ENCODE measurements around the gene BCL2L1.
"Not testable (repeated sequence)": the region's sequence is repeated elsewhere in the genome, so short reads cannot be mapped to it uniquely, and the experiment has no call there.

Gene BCL2L1

DNA sequence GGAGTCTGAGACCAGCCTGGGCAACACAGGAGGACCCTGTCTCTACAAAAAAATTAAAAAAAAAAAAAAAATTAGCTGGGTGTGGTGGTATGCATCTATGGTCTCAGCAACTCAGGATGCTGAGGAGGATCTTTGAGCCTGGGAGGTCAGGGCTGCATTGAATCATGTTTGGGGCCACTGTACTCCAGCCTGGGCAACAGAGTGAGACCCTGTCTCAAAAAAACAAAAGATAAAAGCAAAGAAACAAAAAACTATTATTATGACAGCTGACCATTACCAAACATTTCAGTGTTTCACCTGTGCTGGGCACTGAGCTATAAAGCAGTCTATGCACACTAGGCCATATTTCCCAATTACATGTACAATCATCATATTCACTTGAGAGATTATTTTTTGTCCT is 49.2 kb downstream of the BCL2L1 start:
- DNase-seq (ENCODE audit: extremely low read depth, insufficient read length) = no peak
- H3K27me3 ChIP-seq (replicated peaks; ENCODE audit: control insufficient read depth, insufficient read depth, low read length) = no peaks in the 10 kb centered on the region
- H3K4me3 ChIP-seq (replicated peaks; ENCODE audit: low read depth, low read length) = no peak overlapping the region
- TF ChIP-seq, protein P1, sequence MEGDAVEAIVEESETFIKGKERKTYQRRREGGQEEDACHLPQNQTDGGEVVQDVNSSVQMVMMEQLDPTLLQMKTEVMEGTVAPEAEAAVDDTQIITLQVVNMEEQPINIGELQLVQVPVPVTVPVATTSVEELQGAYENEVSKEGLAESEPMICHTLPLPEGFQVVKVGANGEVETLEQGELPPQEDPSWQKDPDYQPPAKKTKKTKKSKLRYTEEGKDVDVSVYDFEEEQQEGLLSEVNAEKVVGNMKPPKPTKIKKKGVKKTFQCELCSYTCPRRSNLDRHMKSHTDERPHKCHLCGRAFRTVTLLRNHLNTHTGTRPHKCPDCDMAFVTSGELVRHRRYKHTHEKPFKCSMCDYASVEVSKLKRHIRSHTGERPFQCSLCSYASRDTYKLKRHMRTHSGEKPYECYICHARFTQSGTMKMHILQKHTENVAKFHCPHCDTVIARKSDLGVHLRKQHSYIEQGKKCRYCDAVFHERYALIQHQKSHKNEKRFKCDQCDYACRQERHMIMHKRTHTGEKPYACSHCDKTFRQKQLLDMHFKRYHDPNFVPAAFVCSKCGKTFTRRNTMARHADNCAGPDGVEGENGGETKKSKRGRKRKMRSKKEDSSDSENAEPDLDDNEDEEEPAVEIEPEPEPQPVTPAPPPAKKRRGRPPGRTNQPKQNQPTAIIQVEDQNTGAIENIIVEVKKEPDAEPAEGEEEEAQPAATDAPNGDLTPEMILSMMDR (IDR thresholded peaks at IDR 0.05; ENCODE audit: insufficient read depth, low read length, poor library complexity, severe bottlenecking) = no peak
- H3K36me3 ChIP-seq (ENCODE audit: control insufficient read depth, insufficient read depth, low read length) = peaks cover 14% of the 10 kb centered on the region

DNA sequence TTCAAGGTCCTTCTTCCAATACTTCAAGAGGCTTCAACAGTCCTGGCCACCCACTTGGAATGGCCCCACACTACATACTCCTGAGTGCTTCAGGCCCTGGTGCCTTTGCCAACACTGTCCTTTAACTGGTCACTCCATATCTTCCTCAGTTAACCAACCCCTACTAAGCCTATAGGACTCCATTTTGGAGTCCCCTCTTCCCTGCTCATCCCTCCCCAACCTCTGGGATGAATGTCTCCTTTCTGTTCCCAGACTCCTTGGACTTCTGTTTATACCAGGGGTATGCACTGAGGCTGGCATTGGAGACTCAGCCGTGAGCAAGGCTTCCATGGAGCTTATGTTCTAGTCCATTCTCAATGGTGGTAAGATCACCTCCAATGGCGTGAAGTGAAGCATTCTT is 51.3 kb downstream of the BCL2L1 start:
- TF ChIP-seq, protein P1 (IDR thresholded peaks at IDR 0.05; ENCODE audit: insufficient read depth, low read length, poor library complexity, severe bottlenecking) = no peak
- no peak for DNase-seq (ENCODE audit: extremely low read depth, insufficient read length)
- Histone ChIP-seq H3K27me3 (replicated peaks; ENCODE audit: control insufficient read depth, insufficient read depth, low read length) (no peaks in the 10 kb centered on the region), H3K36me3 (ENCODE audit: control insufficient read depth, insufficient read depth, low read length) (peaks cover 14% of the 10 kb centered on the region), H3K4me3 (replicated peaks; ENCODE audit: low read depth, low read length) (no peak overlapping the region)

DNA sequence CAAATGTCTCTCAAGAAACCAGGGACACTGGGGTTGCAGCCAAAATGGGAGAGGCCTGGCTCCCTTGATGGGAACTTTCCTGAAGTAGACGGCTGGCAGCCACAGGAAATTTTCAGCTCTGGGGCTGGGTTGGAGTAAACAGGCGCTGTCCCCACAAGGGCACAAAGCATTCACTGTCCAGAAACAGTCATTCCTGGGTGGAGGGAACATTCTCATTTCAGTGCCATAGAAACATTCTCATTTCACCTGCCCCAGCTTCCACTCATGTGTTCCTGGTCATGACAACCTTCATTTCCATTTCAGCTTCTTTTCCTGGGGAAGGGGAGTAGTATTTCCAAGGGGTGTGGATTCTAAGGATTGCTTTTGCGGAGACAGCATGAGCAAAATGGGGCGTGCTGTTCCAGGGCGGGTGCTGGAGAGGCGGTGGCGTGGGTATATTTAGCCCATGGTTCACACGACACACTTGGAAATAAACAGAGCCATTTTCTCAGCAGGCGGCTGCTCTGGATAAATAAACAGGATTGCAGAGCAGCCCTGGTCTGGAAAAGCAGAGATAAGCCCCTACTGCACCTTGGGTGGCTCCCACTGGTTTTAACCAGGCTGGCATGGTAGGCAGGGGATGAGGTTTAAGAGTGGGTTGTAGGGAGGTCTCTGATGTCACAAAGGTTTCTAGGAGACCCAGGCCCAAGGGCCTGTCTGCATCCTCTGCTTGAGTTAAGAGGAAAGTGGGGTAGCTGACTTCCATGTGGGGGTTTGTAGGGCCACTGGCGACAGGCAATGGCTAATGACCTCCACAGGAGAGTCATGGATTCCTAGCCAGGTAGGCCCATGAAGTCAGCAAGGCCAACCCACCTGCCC is 52.1 kb downstream of the BCL2L1 start:
- Histone ChIP-seq H3K36me3 (ENCODE audit: control insufficient read depth, insufficient read depth, low read length) (peaks cover 15% of the 10 kb centered on the region), H3K27me3 (replicated peaks; ENCODE audit: control insufficient read depth, insufficient read depth, low read length) (no peaks in the 10 kb centered on the region), H3K4me3 (replicated peaks; ENCODE audit: low read depth, low read length) (no peak overlapping the region)
- DNase-seq (ENCODE audit: extremely low read depth, insufficient read length) = no peak
- TF ChIP-seq, protein P1 (IDR thresholded peaks at IDR 0.05; ENCODE audit: insufficient read depth, low read length, poor library complexity, severe bottlenecking) = no peak

DNA sequence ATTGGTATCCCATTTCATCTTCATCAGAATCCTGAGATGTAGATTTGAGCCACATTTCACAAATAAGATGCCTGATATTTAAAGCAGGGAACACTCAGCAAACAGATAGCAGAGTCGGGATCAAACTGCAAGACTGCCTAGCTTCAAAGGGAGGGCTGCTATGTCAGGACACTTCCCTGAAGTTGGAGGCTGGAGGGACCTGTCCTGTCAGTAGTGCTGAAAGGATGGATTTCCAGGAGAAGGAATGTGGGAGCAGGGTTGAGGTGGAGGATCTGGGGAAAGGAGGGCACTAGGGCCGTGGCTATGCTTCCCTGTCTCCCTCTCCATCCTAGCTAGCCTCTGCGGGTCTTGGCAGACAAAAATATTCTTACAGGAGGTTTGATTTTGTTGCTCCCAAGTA is 52.8 kb downstream of the BCL2L1 start:
- TF ChIP-seq, protein P1 (IDR thresholded peaks at IDR 0.05; ENCODE audit: insufficient read depth, low read length, poor library complexity, severe bottlenecking) = no peak
- H3K36me3 ChIP-seq (ENCODE audit: control insufficient read depth, insufficient read depth, low read length) = peaks cover 18% of the 10 kb centered on the region
- no peaks in the 10 kb centered on the region for H3K27me3 ChIP-seq (replicated peaks; ENCODE audit: control insufficient read depth, insufficient read depth, low read length)
- no peak overlapping the region for H3K4me3 ChIP-seq (replicated peaks; ENCODE audit: low read depth, low read length)
- no peak for DNase-seq (ENCODE audit: extremely low read depth, insufficient read length)

DNA sequence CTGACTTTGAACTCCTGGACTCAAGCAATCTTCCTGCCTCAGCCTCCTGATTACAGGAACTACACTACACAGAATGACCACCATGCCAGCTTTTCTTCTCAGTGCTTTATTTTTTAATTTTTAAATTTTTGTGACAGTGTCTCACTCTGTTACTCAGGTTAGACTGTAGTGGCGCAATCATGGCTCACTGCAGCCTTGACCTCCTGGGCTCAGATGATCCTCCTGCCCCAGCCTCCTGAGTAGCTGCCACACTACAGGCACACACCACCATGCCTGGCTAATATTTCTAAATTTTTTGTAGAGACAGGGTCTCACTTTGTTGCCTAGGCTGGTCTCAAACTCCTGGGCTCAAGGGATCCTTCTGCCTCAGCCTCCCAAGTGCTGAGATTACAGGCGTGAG is 53.7 kb downstream of the BCL2L1 start:
- H3K27me3 ChIP-seq (replicated peaks; ENCODE audit: control insufficient read depth, insufficient read depth, low read length); H3K4me3 ChIP-seq (replicated peaks; ENCODE audit: low read depth, low read length); DNase-seq (ENCODE audit: extremely low read depth, insufficient read length): not testable (repeated sequence)
- H3K36me3 ChIP-seq (ENCODE audit: control insufficient read depth, insufficient read depth, low read length) = peaks cover 23% of the 10 kb centered on the region

DNA sequence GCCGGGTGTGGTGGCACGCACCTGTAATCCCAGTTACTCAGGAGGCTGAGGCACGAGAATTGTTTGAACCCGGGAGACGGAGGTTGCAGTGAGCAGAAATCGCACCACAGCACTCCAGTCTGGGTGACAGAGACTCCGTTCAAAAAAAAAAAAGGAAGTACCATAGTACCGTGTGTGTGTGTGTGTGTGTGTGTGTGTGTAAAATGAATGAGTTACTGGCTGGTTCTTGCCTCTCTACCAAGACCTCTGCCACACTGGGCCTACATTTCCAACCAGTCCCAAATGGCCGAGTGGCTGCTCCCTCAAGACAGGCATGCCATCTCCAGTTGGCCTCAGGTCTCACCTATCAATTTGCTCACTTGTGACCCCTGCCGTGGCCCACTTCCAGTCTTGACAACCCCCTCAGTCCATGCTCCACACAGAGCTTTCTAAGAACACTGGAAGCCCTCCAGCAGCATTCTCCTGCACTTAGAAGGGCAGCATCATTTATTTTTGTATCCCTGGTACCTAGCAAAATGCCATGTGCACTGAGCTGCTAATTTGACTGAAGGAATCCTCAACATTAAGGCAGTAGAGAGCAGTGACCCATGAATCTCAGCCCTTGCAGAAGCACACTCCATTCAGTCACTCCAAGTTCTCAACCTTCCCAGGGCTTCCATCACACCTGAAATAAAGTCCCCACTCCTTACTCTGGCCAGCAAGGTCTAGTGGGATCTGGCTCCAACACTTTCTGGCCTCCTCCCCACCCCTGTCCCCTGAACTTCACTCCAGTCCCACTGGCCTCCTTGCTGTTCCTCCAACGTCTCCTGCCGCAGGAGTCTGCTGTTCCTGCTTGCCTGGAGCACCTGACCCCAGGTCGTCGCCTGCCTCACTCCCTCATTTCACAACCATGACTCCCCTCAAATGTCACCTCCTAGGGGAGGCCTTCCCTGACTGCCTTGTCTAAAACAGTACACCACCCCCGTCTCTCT is 55.1 kb downstream of the BCL2L1 start:
- DNase-seq (ENCODE audit: extremely low read depth, insufficient read length) = no peak
- H3K36me3 ChIP-seq (ENCODE audit: control insufficient read depth, insufficient read depth, low read length) = peaks cover 23% of the 10 kb centered on the region
- TF ChIP-seq, protein P1 (IDR thresholded peaks at IDR 0.05; ENCODE audit: insufficient read depth, low read length, poor library complexity, severe bottlenecking) = no peak
- H3K27me3 ChIP-seq (replicated peaks; ENCODE audit: control insufficient read depth, insufficient read depth, low read length) = no peaks in the 10 kb centered on the region
- H3K4me3 ChIP-seq (replicated peaks; ENCODE audit: low read depth, low read length) = no peak overlapping the region
